Liver (tissue), 9 donors: Measurements from ENCODE around the gene MAPK1. TPM values are rescaled to one million over a fixed set of nuclear protein-coding genes. Genes with fewer than 3 reads are reported as not detected.
"Not testable (repeated sequence)": the region's sequence is repeated elsewhere in the genome, so short reads cannot be mapped to it uniquely, and the experiment has no call there.

Experiments
- DNase-seq: peaks from one replicate; pipeline ENCODE4 v3.0.0-alpha.2; 2017; ENCODE audit warnings: low spot score
- H3K27ac ChIP-seq, 2 donors: one replicate each; pipeline ENCODE4 v1.7.0; 2013; ENCODE audit warnings: inconsistent platforms in 2 of 2, low read length in 2 of 2, control low read depth in 1 of 2, low read depth in 1 of 2, mild to moderate bottlenecking in 1 of 2
- H3K27me3 ChIP-seq, 4 donors: one replicate each; pipeline versions ENCODE4 v1.6.1 to v1.7.0; 2013; ENCODE audit warnings: low read length in 3 of 4, inconsistent platforms in 1 of 4, mild to moderate bottlenecking in 1 of 4, moderate library complexity in 1 of 4; ENCODE audit not compliant: control insufficient read depth in 4 of 4, insufficient read depth in 4 of 4
- H3K36me3 ChIP-seq, 4 donors: one replicate each; pipeline versions ENCODE4 v1.6.1 to v1.7.0; 2013; ENCODE audit warnings: low read length in 3 of 4, mild to moderate bottlenecking in 3 of 4, low read depth in 1 of 4, moderate library complexity in 1 of 4; ENCODE audit not compliant: control insufficient read depth in 4 of 4, insufficient read depth in 3 of 4
- H3K4me1 ChIP-seq, 4 donors: one replicate each; pipeline versions ENCODE4 v1.6.1 to v1.7.0; 2013; ENCODE audit warnings: low read length in 3 of 4, mild to moderate bottlenecking in 3 of 4, moderate library complexity in 1 of 4; ENCODE audit not compliant: control insufficient read depth in 4 of 4, insufficient read depth in 4 of 4
- H3K4me3 ChIP-seq, 3 donors: one replicate each; pipeline versions ENCODE4 v1.6.1 to v1.7.0; 2013; ENCODE audit warnings: low read length in 3 of 3, control low read depth in 1 of 3, low read depth in 1 of 3, mild to moderate bottlenecking in 1 of 3
- H3K9ac ChIP-seq, 2 donors: one replicate each; pipeline ENCODE4 v1.7.0; 2013; ENCODE audit warnings: low read length in 2 of 2, mild to moderate bottlenecking in 2 of 2, moderate library complexity in 2 of 2, control low read depth in 1 of 2, low read depth in 1 of 2
- H3K9me3 ChIP-seq, 4 donors: one replicate each; pipeline versions ENCODE4 v1.6.1 to v1.7.0; 2013; ENCODE audit warnings: low read length in 3 of 4; ENCODE audit not compliant: control insufficient read depth in 4 of 4
- CTCF ChIP-seq: fragments of 150-350 bp; IDR thresholded peaks from 2 replicates; pipeline ENCODE4 v1.5.1; 2017; ENCODE audit warnings: improper control_type of control experiment, low read depth, low read length; ENCODE audit not compliant: missing input control
- EGR1 ChIP-seq, 2 donors: IDR thresholded peaks; 2 replicates each; pipeline ENCODE4 v1.6.1; 2016 to 2018; ENCODE audit warnings: antibody characterized with exemption in 2 of 2, low read depth in 2 of 2
- FOXA1 ChIP-seq: IDR thresholded peaks from 2 replicates; pipeline ENCODE4 v1.6.1; 2016; ENCODE audit warnings: antibody characterized with exemption
- FOXA2 ChIP-seq: IDR thresholded peaks from 2 replicates; pipeline ENCODE4 v1.6.1; 2016; ENCODE audit warnings: antibody characterized with exemption
- GABPA ChIP-seq, 2 donors: IDR thresholded peaks in 1 of 2; conservative IDR thresholded peaks in 1 of 2; 2 replicates each; pipeline ENCODE4 v1.6.1; 2016; ENCODE audit warnings: antibody characterized with exemption in 2 of 2, mild to moderate bottlenecking in 1 of 2, moderate library complexity in 1 of 2
- HNF4A ChIP-seq, 2 donors: conservative IDR thresholded peaks; 2 replicates each; pipeline ENCODE4 v1.6.1; 2016; ENCODE audit warnings: antibody characterized with exemption in 2 of 2, mild to moderate bottlenecking in 2 of 2
- HNF4G ChIP-seq: IDR thresholded peaks from 2 replicates; pipeline ENCODE4 v1.6.1; 2016; ENCODE audit warnings: antibody characterized with exemption
- JUND ChIP-seq, 2 donors: IDR thresholded peaks; 2 replicates each; pipeline ENCODE4 v1.6.1; 2016; ENCODE audit warnings: antibody characterized with exemption in 2 of 2
- MAX ChIP-seq: IDR thresholded peaks from 2 replicates; pipeline ENCODE4 v1.6.1; 2016; ENCODE audit warnings: antibody characterized with exemption
- NR2F2 ChIP-seq: IDR thresholded peaks from 2 replicates; pipeline ENCODE4 v1.6.1; 2016; ENCODE audit warnings: antibody characterized with exemption
- RAD21 ChIP-seq, 2 donors: IDR thresholded peaks; 2 replicates each; pipeline ENCODE4 v1.6.1; 2016; ENCODE audit warnings: antibody characterized with exemption in 2 of 2, mild to moderate bottlenecking in 2 of 2
- REST ChIP-seq: IDR thresholded peaks from 2 replicates; pipeline ENCODE4 v1.6.1; 2016; ENCODE audit warnings: antibody characterized with exemption, mild to moderate bottlenecking
- RXRA ChIP-seq, 2 donors: IDR thresholded peaks; 2 replicates each; pipeline ENCODE4 v1.6.1; 2017 to 2018; ENCODE audit warnings: antibody characterized with exemption in 2 of 2, mild to moderate bottlenecking in 1 of 2
- SP1 ChIP-seq: IDR thresholded peaks from 2 replicates; pipeline ENCODE4 v1.6.1; 2018; ENCODE audit warnings: antibody characterized with exemption, mild to moderate bottlenecking
- YY1 ChIP-seq: IDR thresholded peaks from 2 replicates; pipeline ENCODE4 v1.6.1; 2016; ENCODE audit warnings: antibody characterized with exemption, mild to moderate bottlenecking
- ZBTB33 ChIP-seq: IDR thresholded peaks from 2 replicates; pipeline ENCODE4 v1.6.1; 2016; ENCODE audit warnings: antibody characterized with exemption
- WGBS: extraction: QIAGEN DNeasy Blood & Tissue Kit; methylation state at CpG from one replicate; pipeline ENCODE4 v1.1.7; 2013; 5-methylcytosine and 5-hydroxymethylcytosine counted together
- polyA plus RNA-seq, 2 donors: library from polyadenylated mRNA; stranded (reverse) in 1 of 2; unstranded in 1 of 2; fragments of 200-250 nt in 1 of 2; fragments of >200 nt in 1 of 2; fragmentation: Nextera tagmentation in 1 of 2; extraction: Ambion mirVana in 1 of 2; gene quantifications; one replicate each; pipeline versions ENCODE4 v1.2.1 to v1.2.3, GENCODE V29; 2013 to 2015
- total RNA-seq, 2 donors: library from RNA; depleted of rRNA; stranded (reverse); fragments of >200 nt; gene quantifications; one replicate each; pipeline ENCODE4 v1.2.3, GENCODE V29; 2014
- donor health status: healthy.
- donor health status: healthy.
- donor health status: healthy.
- donor health status: healthy.
- donor health status: healthy.

MAPK1 gene
- total and polyA plus RNA-seq, 4 donors, result 8.3 to 31.8 (median 22.8) TPM

GRCh38 chr22:21887841-21888240, 20.4 kb upstream of the MAPK1 start:
- no peaks in the 10 kb centered on the region for H3K27me3 ChIP-seq

GRCh38 chr22:21883930-21884329, 16.5 kb upstream of the MAPK1 start:
- not testable (repeated sequence) for H3K9ac ChIP-seq, H3K27ac ChIP-seq, H3K36me3 ChIP-seq, H3K4me3 ChIP-seq, H3K4me1 ChIP-seq, H3K27me3 ChIP-seq, DNase-seq, H3K9me3 ChIP-seq
- 99% methylated on average over 20 of the region's 26 CpGs for WGBS

More at GRCh38 chr22:21887841-21888240, 20.4 kb upstream of the MAPK1 start:
- Histone ChIP-seq H3K4me3 (no peak overlapping the region), H3K27ac (no peak overlapping the region), H3K9ac (no peak overlapping the region), H3K4me1 (no peaks in the 10 kb centered on the region), H3K36me3 (no peaks in the 10 kb centered on the region), H3K9me3 (no peaks in the 10 kb centered on the region)
- TF ChIP-seq JUND (IDR thresholded peaks at IDR 0.05) (no peak), HNF4G (no peak), GABPA (IDR thresholded peaks at IDR 0.05 in 1 of 2, conservative IDR thresholded peaks at IDR 0.05 in 1 of 2) (no peak), ZBTB33 (no peak), FOXA2 (no peak), HNF4A (conservative IDR thresholded peaks at IDR 0.05) (no peak), FOXA1 (no peak), MAX (no peak), CTCF (no peak), REST (no peak), YY1 (no peak), RXRA (IDR thresholded peaks at IDR 0.05) (no peak), NR2F2 (no peak), RAD21 (IDR thresholded peaks at IDR 0.05) (no peak), EGR1 (IDR thresholded peaks at IDR 0.05; ENCODE audit: low read depth in 2 of 2) (no peak), SP1 (no peak)
- DNase-seq, result no peak

- not testable (repeated sequence) for H3K27me3 ChIP-seq, H3K9ac ChIP-seq, H3K4me1 ChIP-seq, H3K27ac ChIP-seq, H3K36me3 ChIP-seq, H3K4me3 ChIP-seq, H3K9me3 ChIP-seq, DNase-seq
- 46% methylated on average over 1 of the region's 7 CpGs for WGBS
These were observed 15.4 kb upstream of the MAPK1 start for GRCh38 chr22:21882754-21883333.
